ENCODE data around the gene SLC39A13. TPM values are rescaled to one million over a fixed set of nuclear protein-coding genes. Genes with fewer than 3 reads are reported as not detected.
A peak's percentile ranks its signal among the peaks of the same experiment; 100 is the strongest.

Gene SLC39A13
- total RNA-seq, 4 donors from 2014 or later, result 51.3 to 84.3 (median 66.8) TPM

DNA sequence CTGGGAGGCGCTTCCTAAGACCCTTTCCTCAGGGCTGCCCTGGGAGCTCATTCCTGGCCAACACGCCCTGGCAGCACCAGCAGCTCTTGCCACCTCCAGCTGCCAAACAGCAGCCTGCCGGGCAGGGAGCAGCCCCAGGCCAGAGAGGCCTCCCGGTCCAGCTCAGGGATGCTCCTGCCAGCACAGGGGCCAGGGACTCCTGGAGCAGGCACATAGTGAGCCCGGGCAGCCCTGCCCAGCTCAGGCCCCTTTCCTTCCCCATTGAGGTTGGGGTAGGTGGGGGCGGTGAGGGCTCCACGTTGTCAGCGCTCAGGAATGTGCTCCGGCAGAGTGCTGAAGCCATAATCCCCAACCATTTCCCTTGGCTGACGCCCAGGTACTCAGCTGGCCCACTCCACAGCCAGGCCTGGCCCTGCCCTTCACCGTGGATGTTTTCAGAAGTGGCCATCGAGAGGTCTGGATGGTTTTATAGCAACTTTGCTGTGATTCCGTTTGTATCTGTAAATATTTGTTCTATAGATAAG is 7.6 kb downstream of the SLC39A13 start:
- DNase-seq, result peak; percentile 98
- H3K27me3 ChIP-seq, result no peaks in the 10 kb centered on the region
- peaks cover 46 to 50% of the 10 kb centered on the region in 2 donors for H3K36me3 ChIP-seq
- 10 to 13% methylated on average over 8 to 10 of the region's 13 CpGs for WGBS, 2 donors
- TF ChIP-seq CTCF (IDR thresholded peaks at IDR 0.05), result no peak
- TF ChIP-seq POLR2A (IDR thresholded peaks at IDR 0.05), result peak in 1 of 2 donors; percentile 23
- no peaks in the 10 kb centered on the region for H3K9me3 ChIP-seq
- intact Hi-C loops (cut with DNase I), result no loop called here
- H3K4me1 ChIP-seq, result peaks cover 16 to 35% of the 10 kb centered on the region in 2 donors
- no peak overlapping the region for H3K4me3 ChIP-seq (replicated peaks in 1 of 3)
- H3K27ac ChIP-seq, result peak overlapping the region; percentile 70 to 93 (median 83)

DNA sequence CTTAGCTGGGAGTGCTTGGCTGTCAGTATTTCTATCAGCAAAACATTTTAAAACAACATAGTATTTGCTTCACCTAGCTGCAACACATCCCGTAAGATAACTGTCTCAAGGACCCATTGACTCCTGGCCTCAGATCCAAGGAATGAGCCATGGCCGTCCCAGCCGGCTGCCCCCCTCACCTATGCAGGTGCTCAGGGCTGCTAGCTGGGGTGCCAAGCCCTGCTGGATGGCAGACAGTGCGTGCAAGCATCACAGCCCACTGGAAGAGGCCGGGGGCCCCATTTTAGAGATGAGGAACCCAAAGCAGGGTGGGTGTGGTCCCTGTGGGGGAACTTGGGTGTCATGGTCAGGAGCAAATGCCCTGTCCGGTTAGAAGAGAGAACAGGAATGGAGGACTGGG is 9.3 kb downstream of the SLC39A13 start:
- Histone ChIP-seq H3K4me3 (replicated peaks in 1 of 3) (no peak overlapping the region), H3K27ac (peak overlapping the region; percentile 12 to 93 (median 83)), H3K4me1 (peaks cover 16 to 35% of the 10 kb centered on the region in 2 donors), H3K36me3 (peaks cover 50 to 65% of the 10 kb centered on the region in 2 donors), H3K9me3 (no peaks in the 10 kb centered on the region), H3K27me3 (no peaks in the 10 kb centered on the region)
- DNase-seq, result peak; percentile 35 to 67
- WGBS, 2 donors, result 45 to 70% methylated on average over 6 of the region's 6 CpGs
- intact Hi-C loops (cut with DNase I), result no loop called here
- no peak for TF ChIP-seq POLR2A (IDR thresholded peaks at IDR 0.05)
- TF ChIP-seq CTCF (IDR thresholded peaks at IDR 0.05), result no peak

DNA sequence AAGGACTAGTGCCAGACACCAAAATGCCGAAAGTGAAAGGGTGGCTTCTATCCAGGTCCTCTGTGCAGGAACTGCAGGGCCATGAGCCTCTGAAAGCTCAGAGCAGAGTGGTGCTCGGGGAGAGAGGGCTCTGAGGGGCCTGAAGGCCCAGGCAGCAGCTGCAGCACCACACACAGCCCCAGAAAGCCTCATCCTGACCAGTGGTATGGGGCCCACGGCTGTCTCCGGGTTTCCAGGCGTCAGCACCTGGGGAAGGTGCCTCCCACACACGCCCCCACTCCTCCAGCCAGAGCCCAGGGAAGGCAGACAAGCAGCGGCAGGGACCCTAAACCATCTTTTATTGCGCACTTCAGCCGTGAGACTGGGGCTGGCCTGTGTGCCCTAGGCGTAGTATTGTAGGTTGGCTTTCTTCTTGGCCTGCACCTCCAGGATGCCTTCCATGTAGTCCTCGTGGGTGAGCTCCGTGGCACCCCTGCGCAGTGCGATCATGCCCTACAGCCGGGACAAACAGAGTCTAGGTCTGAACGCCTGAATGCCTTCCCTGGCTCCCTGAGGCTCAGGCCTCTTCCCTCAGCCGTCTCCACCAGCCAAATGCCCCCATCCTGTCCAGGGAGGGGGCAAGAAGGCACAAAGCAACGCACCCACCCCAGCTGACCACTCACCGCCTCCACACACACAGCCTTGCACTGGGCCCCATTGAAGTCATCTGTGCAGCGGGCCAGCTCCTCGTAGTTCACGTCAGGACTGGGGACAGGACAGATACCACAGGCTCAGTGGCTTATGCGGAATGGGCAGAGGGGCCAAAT is 10.3 kb downstream of the SLC39A13 start:
- H3K27me3 ChIP-seq, result no peaks in the 10 kb centered on the region
- peaks cover 53 to 70% of the 10 kb centered on the region in 2 donors for H3K36me3 ChIP-seq
- no peak for DNase-seq
- TF ChIP-seq CTCF (IDR thresholded peaks at IDR 0.05) (no peak), POLR2A (IDR thresholded peaks at IDR 0.05) (no peak)
- 91 to 94% methylated on average over 18 to 19 of the region's 23 CpGs for WGBS, 2 donors
- peak overlapping the region in 2 of 3 donors; percentile 83 to 93 for H3K27ac ChIP-seq
- H3K4me3 ChIP-seq (replicated peaks in 1 of 3), result no peak overlapping the region
- no peaks in the 10 kb centered on the region for H3K9me3 ChIP-seq
- intact Hi-C loops (cut with DNase I), result no loop called here
- peaks cover 16 to 35% of the 10 kb centered on the region in 2 donors for H3K4me1 ChIP-seq

- Histone ChIP-seq H3K4me1 (peaks cover 11 to 12% of the 10 kb centered on the region in 2 donors), H3K4me3 (replicated peaks in 1 of 3) (peak overlapping the region; percentile 63 to 99 (median 86)), H3K9me3 (no peaks in the 10 kb centered on the region), H3K36me3 (peaks cover 21 to 36% of the 10 kb centered on the region in 2 donors), H3K27me3 (no peaks in the 10 kb centered on the region), H3K27ac (peak overlapping the region; percentile 90 to 93 (median 92))
- intact Hi-C loops (cut with DNase I), result no loop called here
- DNase-seq, result no peak
- TF ChIP-seq CTCF (IDR thresholded peaks at IDR 0.05), result no peak
- TF ChIP-seq POLR2A (IDR thresholded peaks at IDR 0.05), result no peak
- WGBS, 2 donors, result 1% methylated on average over 14 of the region's 14 CpGs
Observed at GRCh38 chr11:47425611-47426010, 17.2 kb downstream of the SLC39A13 start.

Data from thyroid gland (tissue), 4 donors.